ENCODE data around the gene SNUPN. TPM values are rescaled to one million over a fixed set of nuclear protein-coding genes. Genes with fewer than 3 reads are reported as not detected.

Gene SNUPN
- total and polyA plus RNA-seq, 2 donors (not counting 1 experiment from before 2014, with no cell fraction given): 10.5 to 23.5 TPM

GRCh38 chr15:75640483-75641178 is 15.1 kb upstream of the SNUPN start:
- H2AFZ ChIP-seq (ENCODE audit: insufficient read depth, low read depth, low read length, poor library complexity, severe bottlenecking): peak overlapping the region; percentile 91
- peaks cover 0 to 4% (median 0%) of the 10 kb centered on the region in 4 experiments for H3K27me3 ChIP-seq (replicated peaks in 1 of 4; ENCODE audit: control extremely low read depth in 1 of 4, control insufficient read depth in 3 of 4, insufficient read depth in 4 of 4, low read length in 3 of 4)
- DNase-seq: peak; percentile 64
- H4K20me1 ChIP-seq (ENCODE audit: control insufficient read depth, insufficient read depth, low read length, poor library complexity, severe bottlenecking): peaks cover 25% of the 10 kb centered on the region
- ATAC-seq (ENCODE audit: low read depth): peak; percentile 35
- no peaks in the 10 kb centered on the region for H3K9me3 Mint-ChIP-seq (ENCODE audit: insufficient read depth)
- H3K4me2 ChIP-seq (replicated peaks; ENCODE audit: low read depth, low read length, poor library complexity, severe bottlenecking): peak overlapping the region; percentile 97
- peak overlapping the region; percentile 78 to 81 for H3K27ac ChIP-seq (ENCODE audit: low read length in 2 of 2)
- ChIA-PET POLR2A (interaction anchor here (0.6 to 4.5 kb wide), 9 partner anchors 15 to 598 kb away, joined by 3 to 38 read pairs (median 9); partner anchors contain the start of genes MAN2C1, PTPN9, SIN3A and SNUPN), CTCF (interaction anchor here (0.9 to 3.8 kb wide), 8 partner anchors 9 to 598 kb away, joined by 3 to 29 read pairs (median 5); partner anchors contain the start of genes MAN2C1, PTPN9 and SNUPN)
- H3K79me2 ChIP-seq (ENCODE audit: control insufficient read depth, insufficient read depth, low read length): peaks cover 36% of the 10 kb centered on the region
- H3K4me1 Mint-ChIP-seq: peaks cover 40% of the 10 kb centered on the region
- peaks cover 29 to 36% of the 10 kb centered on the region in 2 donors for H3K4me1 ChIP-seq (ENCODE audit: control insufficient read depth in 2 of 2, insufficient read depth in 2 of 2, low read length in 2 of 2)
- intact Hi-C loops (cut with micrococcal nuclease): loop anchor here (1.0 to 10.0 kb wide), 9 partner anchors 15 to 1098 kb away; partner anchors contain the start of genes ARID3B, MAN2C1, PPCDC and PTPN9
- peak overlapping the region; percentile 95 for H3K4me3 Mint-ChIP-seq
- H3K9ac ChIP-seq (ENCODE audit: low read length): peak overlapping the region; percentile 95
- H3K4me3 ChIP-seq (ENCODE audit: control extremely low read depth in 1 of 5, extremely low read depth in 1 of 5, insufficient read depth in 1 of 5, low read depth in 2 of 5, low read length in 4 of 5): peak overlapping the region; percentile 72 to 91 (median 84)
- peak overlapping the region; percentile 96 for H3K27ac Mint-ChIP-seq
- WGBS (ENCODE audit: insufficient coverage): 0% methylated on average over 11 of the region's 17 CpGs
- no peaks in the 10 kb centered on the region for H3K9me3 ChIP-seq (ENCODE audit: control extremely low read depth in 1 of 3, control insufficient read depth in 2 of 3, insufficient read depth in 1 of 3, low read length in 2 of 3)
- H3K27me3 Mint-ChIP-seq: no peaks in the 10 kb centered on the region
- H3K36me3 ChIP-seq (replicated peaks in 1 of 2; ENCODE audit: control extremely low read depth in 1 of 2, control insufficient read depth in 1 of 2, extremely low read depth in 1 of 2, insufficient read depth in 2 of 2, low read length in 1 of 2): peaks cover 0 to 10% of the 10 kb centered on the region in 2 experiments
- no peak for TF ChIP-seq CTCF (IDR thresholded peaks at IDR 0.05)
- no peak for TF ChIP-seq EZH2 (IDR thresholded peaks at IDR 0.05; ENCODE audit: borderline replicate concordance, insufficient read depth, low read depth, low read length, poor library complexity, severe bottlenecking)
